22Rv1 (cell line): ENCODE measurements around the gene FRMD3.

Experiments
- ZFX ChIP-seq: fragments of 450-650 bp; IDR thresholded peaks from 2 replicates; pipeline ENCODE4 v1.6.1; 2017; ENCODE audit warnings: antibody characterized with exemption, borderline replicate concordance
- TF ChIP-seq, protein P1 (sequence below): fragments of 450-650 bp; IDR thresholded peaks from 2 replicates; pipeline ENCODE4 v1.5.1; 2017; ENCODE audit warnings: mild to moderate bottlenecking

DNA sequence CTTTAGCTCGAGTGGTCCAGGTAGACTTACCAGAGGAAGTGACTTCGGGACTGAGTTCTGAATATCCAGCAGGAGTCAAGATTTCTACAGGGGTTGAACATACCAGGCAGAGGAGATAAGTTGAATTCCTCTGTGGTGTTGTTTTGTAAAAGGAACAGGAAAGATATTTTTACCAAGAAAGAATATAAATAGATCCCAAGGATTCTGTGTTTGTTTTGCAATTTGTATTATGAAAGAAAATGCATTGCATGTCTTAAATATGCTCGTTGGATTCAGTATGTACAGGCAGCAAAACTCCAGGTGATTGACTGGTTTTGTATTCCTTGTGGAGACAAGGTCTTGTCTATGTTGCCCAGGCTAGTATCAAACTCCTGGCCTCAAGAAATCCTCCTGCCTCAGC is 197.8 kb downstream of the FRMD3 start:
- TF ChIP-seq, protein P1, sequence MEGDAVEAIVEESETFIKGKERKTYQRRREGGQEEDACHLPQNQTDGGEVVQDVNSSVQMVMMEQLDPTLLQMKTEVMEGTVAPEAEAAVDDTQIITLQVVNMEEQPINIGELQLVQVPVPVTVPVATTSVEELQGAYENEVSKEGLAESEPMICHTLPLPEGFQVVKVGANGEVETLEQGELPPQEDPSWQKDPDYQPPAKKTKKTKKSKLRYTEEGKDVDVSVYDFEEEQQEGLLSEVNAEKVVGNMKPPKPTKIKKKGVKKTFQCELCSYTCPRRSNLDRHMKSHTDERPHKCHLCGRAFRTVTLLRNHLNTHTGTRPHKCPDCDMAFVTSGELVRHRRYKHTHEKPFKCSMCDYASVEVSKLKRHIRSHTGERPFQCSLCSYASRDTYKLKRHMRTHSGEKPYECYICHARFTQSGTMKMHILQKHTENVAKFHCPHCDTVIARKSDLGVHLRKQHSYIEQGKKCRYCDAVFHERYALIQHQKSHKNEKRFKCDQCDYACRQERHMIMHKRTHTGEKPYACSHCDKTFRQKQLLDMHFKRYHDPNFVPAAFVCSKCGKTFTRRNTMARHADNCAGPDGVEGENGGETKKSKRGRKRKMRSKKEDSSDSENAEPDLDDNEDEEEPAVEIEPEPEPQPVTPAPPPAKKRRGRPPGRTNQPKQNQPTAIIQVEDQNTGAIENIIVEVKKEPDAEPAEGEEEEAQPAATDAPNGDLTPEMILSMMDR = no peak
- no peak for TF ChIP-seq ZFX
